ENCODE measurements around the gene PACC1.

Gene PACC1

GRCh38 chr1:212381397-212382035, 33.2 kb downstream of the PACC1 start:
- Mint-ChIP-seq H3K27ac (no peak overlapping the region), H3K9me3 (no peaks in the 10 kb centered on the region), H3K27me3 (no peaks in the 10 kb centered on the region), H3K36me3 (peaks cover 7% of the 10 kb centered on the region), H3K4me3 (no peak overlapping the region), H3K4me1 (no peaks in the 10 kb centered on the region)

DNA sequence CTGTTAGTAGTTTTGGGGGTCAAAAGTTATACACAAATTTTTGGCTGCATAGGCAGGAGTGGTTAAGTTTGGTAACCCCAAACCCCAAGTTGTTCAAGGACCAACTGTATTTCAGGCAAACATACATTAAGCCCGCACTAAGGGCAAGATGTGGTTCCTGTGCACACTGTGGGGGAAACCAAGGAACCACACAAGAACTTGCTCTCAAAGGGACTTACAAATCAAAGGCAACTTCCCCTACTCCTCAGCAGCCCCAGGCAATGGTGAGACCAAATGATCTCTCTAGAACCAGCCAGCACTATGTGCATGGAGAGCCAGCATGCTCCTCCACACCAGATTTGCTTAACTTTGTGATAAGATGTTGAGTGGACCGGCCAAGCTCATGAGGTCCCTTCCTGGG, 35.3 kb downstream of the PACC1 start:
- H3K9me3 Mint-ChIP-seq = no peaks in the 10 kb centered on the region
- H3K27ac Mint-ChIP-seq = no peak overlapping the region
- no peaks in the 10 kb centered on the region for H3K27me3 Mint-ChIP-seq
- H3K4me1 Mint-ChIP-seq = no peaks in the 10 kb centered on the region
- no peak overlapping the region for H3K4me3 Mint-ChIP-seq
- H3K36me3 Mint-ChIP-seq = peaks cover 5% of the 10 kb centered on the region

- H3K4me3 Mint-ChIP-seq = no peak overlapping the region
- H3K9me3 Mint-ChIP-seq = peaks cover 7% of the 10 kb centered on the region
- peaks cover 13% of the 10 kb centered on the region for H3K36me3 Mint-ChIP-seq
- no peaks in the 10 kb centered on the region for H3K4me1 Mint-ChIP-seq
- H3K27ac Mint-ChIP-seq = no peak overlapping the region
- no peaks in the 10 kb centered on the region for H3K27me3 Mint-ChIP-seq
These were observed 37.0 kb downstream of the PACC1 start for GRCh38 chr1:212377644-212378043.

DNA sequence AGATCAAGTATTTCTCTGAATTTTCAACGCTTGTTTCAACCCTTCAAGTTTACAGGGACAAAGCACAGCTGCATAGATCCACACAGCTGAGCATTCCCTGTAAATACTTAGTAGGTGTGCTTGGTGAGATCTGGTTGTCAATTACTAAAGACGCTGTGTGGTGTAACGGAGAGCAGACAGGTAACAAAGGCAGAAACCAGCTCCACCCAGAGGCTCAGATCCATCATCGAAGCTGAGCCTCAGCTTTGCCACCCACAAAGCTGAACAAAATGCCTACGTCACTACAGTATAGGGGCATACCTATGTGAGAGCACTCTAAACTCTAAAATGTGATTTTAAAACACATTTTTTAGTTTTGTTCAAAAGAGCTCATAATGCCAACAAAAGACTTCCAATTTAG, 38.7 kb downstream of the PACC1 start:
- H3K9me3 Mint-ChIP-seq = peaks cover 7% of the 10 kb centered on the region

GRCh38 chr1:212368073-212368484, 46.6 kb downstream of the PACC1 start:
- Mint-ChIP-seq H3K4me3 (no peak overlapping the region), H3K4me1 (no peaks in the 10 kb centered on the region), H3K27ac (no peak overlapping the region), H3K36me3 (peaks cover 35% of the 10 kb centered on the region), H3K9me3 (peaks cover 3% of the 10 kb centered on the region), H3K27me3 (no peaks in the 10 kb centered on the region)

More for the DNA sequence above, 38.7 kb downstream of the PACC1 start:
- no peaks in the 10 kb centered on the region for H3K4me1 Mint-ChIP-seq
- H3K27me3 Mint-ChIP-seq = no peaks in the 10 kb centered on the region
- no peak overlapping the region for H3K4me3 Mint-ChIP-seq
- peaks cover 26% of the 10 kb centered on the region for H3K36me3 Mint-ChIP-seq
- H3K27ac Mint-ChIP-seq = no peak overlapping the region

GRCh38 chr1:212367474-212368072, 47.1 kb downstream of the PACC1 start:
- Mint-ChIP-seq H3K9me3 (no peaks in the 10 kb centered on the region), H3K27me3 (no peaks in the 10 kb centered on the region), H3K4me1 (no peaks in the 10 kb centered on the region), H3K4me3 (no peak overlapping the region), H3K36me3 (peaks cover 32% of the 10 kb centered on the region), H3K27ac (no peak overlapping the region)

DNA sequence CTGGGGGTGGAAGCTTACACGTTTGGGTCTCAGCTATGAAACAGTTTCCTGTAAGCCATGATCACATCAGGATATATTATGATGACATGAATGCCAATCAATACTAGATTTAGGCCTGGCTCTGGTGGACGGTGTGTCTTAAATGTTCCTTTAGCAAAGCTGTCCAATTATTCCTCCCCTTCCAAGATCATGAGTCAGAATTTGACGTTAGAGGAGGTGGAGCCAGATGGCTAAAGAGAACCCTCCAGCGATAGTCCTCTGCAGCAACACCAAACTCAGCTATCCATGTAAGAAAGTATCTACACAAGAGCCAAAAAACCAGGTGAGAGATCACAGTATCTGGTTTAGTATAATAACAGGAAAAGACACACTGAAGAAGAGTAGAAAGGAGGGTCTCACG, 47.8 kb downstream of the PACC1 start:
- Mint-ChIP-seq H3K27ac (peak overlapping the region; percentile 85), H3K27me3 (no peaks in the 10 kb centered on the region), H3K4me3 (no peak overlapping the region), H3K4me1 (no peaks in the 10 kb centered on the region), H3K9me3 (no peaks in the 10 kb centered on the region), H3K36me3 (peaks cover 26% of the 10 kb centered on the region)

DNA sequence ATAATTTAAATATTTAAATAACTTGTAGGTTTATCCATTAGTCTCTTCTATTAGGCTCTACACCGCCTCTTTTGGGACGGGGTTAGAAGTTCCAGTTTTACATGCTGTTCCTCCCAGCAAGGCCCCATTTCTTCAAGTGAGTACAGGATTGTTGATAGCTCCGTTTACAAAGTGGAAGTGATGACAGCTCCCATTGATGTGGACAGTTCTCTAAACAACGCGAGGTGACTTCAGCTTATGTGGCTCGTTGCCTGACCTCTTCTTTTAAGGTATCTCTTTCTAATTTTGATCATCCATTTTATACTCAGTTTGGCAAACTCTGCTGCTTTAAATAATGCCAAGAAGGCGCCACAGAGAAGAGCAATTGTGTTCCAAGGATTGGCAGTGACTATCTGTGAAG, 49.7 kb downstream of the PACC1 start:
- Mint-ChIP-seq H3K4me3 (no peak overlapping the region), H3K36me3 (peaks cover 20% of the 10 kb centered on the region), H3K9me3 (no peaks in the 10 kb centered on the region), H3K27me3 (no peaks in the 10 kb centered on the region), H3K4me1 (no peaks in the 10 kb centered on the region), H3K27ac (peak overlapping the region; percentile 75)

DNA sequence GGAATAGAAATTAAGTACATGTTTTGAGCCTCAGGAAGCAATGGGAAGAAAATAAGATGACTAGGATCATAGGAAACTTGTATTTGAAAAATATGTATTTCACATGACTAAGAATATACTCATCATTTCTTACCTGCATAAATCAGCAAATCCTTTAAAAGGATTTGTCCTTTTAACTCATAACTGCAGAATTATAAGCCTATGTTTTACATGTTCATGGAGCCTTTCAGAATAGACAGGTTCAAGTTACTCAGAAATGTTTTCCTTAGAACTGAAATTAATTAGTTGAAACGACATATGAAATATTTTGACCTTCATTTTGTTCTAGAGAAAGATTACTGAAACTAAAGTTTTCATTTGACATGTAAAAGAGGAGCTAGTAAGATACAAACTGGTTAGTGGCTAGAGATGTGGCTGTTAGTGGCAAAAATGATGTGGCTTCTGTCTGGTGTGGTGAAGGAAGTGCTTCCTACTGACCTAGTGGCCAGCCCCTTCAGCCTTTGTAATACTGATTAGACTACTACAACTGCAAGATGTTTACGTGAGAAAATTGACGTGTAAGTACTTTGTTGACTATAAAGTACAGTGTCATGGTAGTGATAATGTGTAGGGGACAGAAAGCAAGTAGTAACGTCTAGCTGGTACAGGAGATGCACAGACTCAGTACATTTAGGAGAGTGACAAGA, 54.7 kb downstream of the PACC1 start:
- peaks cover 10% of the 10 kb centered on the region for H3K36me3 Mint-ChIP-seq

GRCh38 chr1:212355230-212355969, 59.3 kb downstream of the PACC1 start:
- no peak overlapping the region for H3K4me3 Mint-ChIP-seq
- H3K4me1 Mint-ChIP-seq = no peaks in the 10 kb centered on the region
- peaks cover 10% of the 10 kb centered on the region for H3K36me3 Mint-ChIP-seq
- no peak overlapping the region for H3K27ac Mint-ChIP-seq
- no peaks in the 10 kb centered on the region for H3K9me3 Mint-ChIP-seq
- no peaks in the 10 kb centered on the region for H3K27me3 Mint-ChIP-seq

More for the DNA sequence above, 54.7 kb downstream of the PACC1 start:
- Mint-ChIP-seq H3K4me1 (no peaks in the 10 kb centered on the region), H3K27ac (peak overlapping the region; percentile 64), H3K9me3 (no peaks in the 10 kb centered on the region), H3K4me3 (no peak overlapping the region), H3K27me3 (no peaks in the 10 kb centered on the region)

GRCh38 chr1:212354464-212354863, 60.2 kb downstream of the PACC1 start:
- Mint-ChIP-seq H3K9me3 (no peaks in the 10 kb centered on the region), H3K4me3 (no peak overlapping the region), H3K27ac (no peak overlapping the region), H3K36me3 (peaks cover 7% of the 10 kb centered on the region), H3K4me1 (no peaks in the 10 kb centered on the region), H3K27me3 (no peaks in the 10 kb centered on the region)

- Mint-ChIP-seq H3K9me3 (no peaks in the 10 kb centered on the region), H3K36me3 (peaks cover 7% of the 10 kb centered on the region), H3K4me1 (no peaks in the 10 kb centered on the region), H3K27ac (peak overlapping the region; percentile 47), H3K4me3 (no peak overlapping the region), H3K27me3 (no peaks in the 10 kb centered on the region)
These were observed 61.5 kb downstream of the PACC1 start for GRCh38 chr1:212353181-212353580.

- no peaks in the 10 kb centered on the region for H3K9me3 Mint-ChIP-seq
- peaks cover 10% of the 10 kb centered on the region for H3K36me3 Mint-ChIP-seq
- no peaks in the 10 kb centered on the region for H3K4me1 Mint-ChIP-seq
- H3K4me3 Mint-ChIP-seq = no peak overlapping the region
- H3K27me3 Mint-ChIP-seq = no peaks in the 10 kb centered on the region
- H3K27ac Mint-ChIP-seq = peak overlapping the region; percentile 30
These were observed 62.9 kb downstream of the PACC1 start for GRCh38 chr1:212351588-212352362.

DNA sequence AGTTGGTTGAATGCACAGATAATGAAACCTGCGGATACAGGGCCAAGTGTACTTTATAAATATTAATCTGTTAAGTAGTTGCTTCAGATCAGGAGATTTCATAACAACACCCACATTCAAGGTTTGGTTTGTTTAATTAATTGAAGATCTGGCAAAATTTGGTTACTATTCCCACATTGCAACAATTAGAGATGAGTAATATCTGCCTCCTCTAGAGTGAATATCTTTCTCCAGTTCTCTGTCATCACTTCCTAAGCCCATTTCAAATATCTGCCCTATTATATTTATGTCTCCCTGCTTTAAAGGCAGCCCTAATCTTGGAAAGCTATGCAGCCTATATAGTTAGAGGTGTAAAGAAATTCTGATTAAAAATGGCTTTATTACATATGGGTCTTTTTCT, 68.1 kb downstream of the PACC1 start:
- no peak overlapping the region for H3K27ac Mint-ChIP-seq
- H3K4me3 Mint-ChIP-seq = no peak overlapping the region
- no peaks in the 10 kb centered on the region for H3K27me3 Mint-ChIP-seq
- peaks cover 3% of the 10 kb centered on the region for H3K4me1 Mint-ChIP-seq
- H3K36me3 Mint-ChIP-seq = peaks cover 10% of the 10 kb centered on the region
- H3K9me3 Mint-ChIP-seq = no peaks in the 10 kb centered on the region

GRCh38 chr1:212344905-212345304, 69.8 kb downstream of the PACC1 start:
- Mint-ChIP-seq H3K27ac (no peak overlapping the region), H3K36me3 (peaks cover 10% of the 10 kb centered on the region), H3K4me1 (peaks cover 3% of the 10 kb centered on the region), H3K27me3 (no peaks in the 10 kb centered on the region), H3K4me3 (no peak overlapping the region), H3K9me3 (no peaks in the 10 kb centered on the region)
